ENCODE measurements around the gene IL10RB. TPM values are rescaled to one million over a fixed set of nuclear protein-coding genes. Genes with fewer than 3 reads are reported as not detected.

IL10RB gene
- total and polyA plus RNA-seq, 2 experiments from 2014 or later = 2.2 to 2.5 TPM

GRCh38 chr21:33290441-33290840, 24.3 kb downstream of the IL10RB start:
- Mint-ChIP-seq H3K9me3 (no peaks in the 10 kb centered on the region), H3K27ac (no peak overlapping the region), H3K4me1 (no peaks in the 10 kb centered on the region), H3K36me3 (ENCODE audit: low read depth) (no peaks in the 10 kb centered on the region), H3K27me3 (ENCODE audit: insufficient read depth, low read depth, poor library complexity) (peaks cover 4% of the 10 kb centered on the region), H3K4me3 (no peak overlapping the region)
- DNase-seq (ENCODE audit: low spot score) = no peak
- H3K4me3 ChIP-seq = no peak overlapping the region
- no peaks in the 10 kb centered on the region for H3F3A ChIP-seq (replicated peaks; ENCODE audit: low read depth)
- no peak for TF ChIP-seq ZNF114 (CRISPR knock-in tag; IDR thresholded peaks at IDR 0.05)
- no peak for TF ChIP-seq REST (IDR thresholded peaks at IDR 0.05; ENCODE audit: unreplicated experiment)
- H3K4me1 ChIP-seq (ENCODE audit: insufficient read depth) = no peaks in the 10 kb centered on the region
- no peak overlapping the region for H3K4me2 ChIP-seq
- H3K9me2 ChIP-seq (ENCODE audit: insufficient read depth) = no peaks in the 10 kb centered on the region
- no peak for ATAC-seq
- no peaks in the 10 kb centered on the region for H4K20me1 ChIP-seq (replicated peaks; ENCODE audit: insufficient read depth)
- no peak overlapping the region for H2AFZ ChIP-seq
- no peaks in the 10 kb centered on the region for H3K36me3 ChIP-seq (ENCODE audit: insufficient read depth)
- H3K79me2 ChIP-seq (replicated peaks; ENCODE audit: insufficient read depth) = no peaks in the 10 kb centered on the region
- no peak overlapping the region for H3K27ac ChIP-seq (ENCODE audit: low read depth)
- H3K27me3 ChIP-seq (ENCODE audit: insufficient read depth) = no peaks in the 10 kb centered on the region

GRCh38 chr21:33291686-33292085, 25.5 kb downstream of the IL10RB start:
- Histone ChIP-seq H3K9me2 (ENCODE audit: insufficient read depth) (no peaks in the 10 kb centered on the region), H3F3A (replicated peaks; ENCODE audit: low read depth) (no peaks in the 10 kb centered on the region), H3K4me3 (no peak overlapping the region), H3K79me2 (replicated peaks; ENCODE audit: insufficient read depth) (no peaks in the 10 kb centered on the region), H4K20me1 (replicated peaks; ENCODE audit: insufficient read depth) (no peaks in the 10 kb centered on the region), H3K36me3 (ENCODE audit: insufficient read depth) (no peaks in the 10 kb centered on the region), H3K27me3 (ENCODE audit: insufficient read depth) (no peaks in the 10 kb centered on the region), H3K27ac (ENCODE audit: low read depth) (no peak overlapping the region), H3K4me1 (ENCODE audit: insufficient read depth) (no peaks in the 10 kb centered on the region), H3K4me2 (no peak overlapping the region), H2AFZ (no peak overlapping the region)
- Mint-ChIP-seq H3K27ac (no peak overlapping the region), H3K9me3 (no peaks in the 10 kb centered on the region), H3K4me3 (no peak overlapping the region), H3K4me1 (no peaks in the 10 kb centered on the region), H3K27me3 (ENCODE audit: insufficient read depth, low read depth, poor library complexity) (peaks cover 2% of the 10 kb centered on the region), H3K36me3 (ENCODE audit: low read depth) (no peaks in the 10 kb centered on the region)
- ATAC-seq = no peak
- DNase-seq (ENCODE audit: low spot score) = no peak
- TF ChIP-seq REST (IDR thresholded peaks at IDR 0.05; ENCODE audit: unreplicated experiment) = no peak
- TF ChIP-seq, protein P1, sequence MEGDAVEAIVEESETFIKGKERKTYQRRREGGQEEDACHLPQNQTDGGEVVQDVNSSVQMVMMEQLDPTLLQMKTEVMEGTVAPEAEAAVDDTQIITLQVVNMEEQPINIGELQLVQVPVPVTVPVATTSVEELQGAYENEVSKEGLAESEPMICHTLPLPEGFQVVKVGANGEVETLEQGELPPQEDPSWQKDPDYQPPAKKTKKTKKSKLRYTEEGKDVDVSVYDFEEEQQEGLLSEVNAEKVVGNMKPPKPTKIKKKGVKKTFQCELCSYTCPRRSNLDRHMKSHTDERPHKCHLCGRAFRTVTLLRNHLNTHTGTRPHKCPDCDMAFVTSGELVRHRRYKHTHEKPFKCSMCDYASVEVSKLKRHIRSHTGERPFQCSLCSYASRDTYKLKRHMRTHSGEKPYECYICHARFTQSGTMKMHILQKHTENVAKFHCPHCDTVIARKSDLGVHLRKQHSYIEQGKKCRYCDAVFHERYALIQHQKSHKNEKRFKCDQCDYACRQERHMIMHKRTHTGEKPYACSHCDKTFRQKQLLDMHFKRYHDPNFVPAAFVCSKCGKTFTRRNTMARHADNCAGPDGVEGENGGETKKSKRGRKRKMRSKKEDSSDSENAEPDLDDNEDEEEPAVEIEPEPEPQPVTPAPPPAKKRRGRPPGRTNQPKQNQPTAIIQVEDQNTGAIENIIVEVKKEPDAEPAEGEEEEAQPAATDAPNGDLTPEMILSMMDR (conservative IDR thresholded peaks at IDR 0.05; ENCODE audit: low read depth in 2 of 2) = no peak
- no peak for TF ChIP-seq ZNF331 (CRISPR knock-in tag; IDR thresholded peaks at IDR 0.05; ENCODE audit: low read depth)
- no peak for TF ChIP-seq EZH2 (IDR thresholded peaks at IDR 0.05; ENCODE audit: low read depth, unreplicated experiment)
- TF ChIP-seq ZNF114 (CRISPR knock-in tag; IDR thresholded peaks at IDR 0.05) = no peak
- no peak for TF ChIP-seq NANOG (IDR thresholded peaks at IDR 0.05; ENCODE audit: borderline replicate concordance)
- no peak for TF ChIP-seq POLR2AphosphoS5 (IDR thresholded peaks at IDR 0.05; ENCODE audit: low read depth)
- TF ChIP-seq EZH2phosphoT487 (IDR thresholded peaks at IDR 0.05; ENCODE audit: unreplicated experiment) = no peak
